NCI-H1417 treated with DMSO at 0.1 percent for 48 hours (cell line): ENCODE results near the gene PCDHGA12.
"Not testable (repeated sequence)": the region's sequence is repeated elsewhere in the genome, so short reads cannot be mapped to it uniquely, and the experiment has no call there.

Source experiments
- DNase-seq: peaks from one replicate; lab custom pipeline; 2025; lab: John Stamatoyannopoulos, UW

PCDHGA12 gene

GRCh38 chr5:141407790-141408505, 22.4 kb upstream of the PCDHGA12 start, which contains the start of gene PCDHGB6:
TSS of gene PCDHGB6 (plus strand) at chr5:141408021. CDS start at chr5:141408203, 182 bp downstream.
- DNase-seq: not testable (repeated sequence)

- no peak for DNase-seq
Measured at GRCh38 chr5:141409598-141410306, 20.6 kb upstream of the PCDHGA12 start.

- no peak for DNase-seq
Measured at GRCh38 chr5:141411575-141411974, 18.7 kb upstream of the PCDHGA12 start.

- DNase-seq: no peak
Measured at GRCh38 chr5:141412854-141413539, 17.3 kb upstream of the PCDHGA12 start, which contains the start of gene PCDHGA10. TSS of gene PCDHGA10 (plus strand) at chr5:141412987. CDS start at chr5:141413176, 189 bp downstream.

GRCh38 chr5:141413540-141414069, 16.7 kb upstream of the PCDHGA12 start:
- DNase-seq: no peak

GRCh38 chr5:141414548-141415274, 15.6 kb upstream of the PCDHGA12 start:
- DNase-seq: not testable (repeated sequence)

- DNase-seq: not testable (repeated sequence)
Measured at GRCh38 chr5:141415275-141415618, 15.1 kb upstream of the PCDHGA12 start.

- DNase-seq: not testable (repeated sequence)
Measured at GRCh38 chr5:141417494-141418172, 12.7 kb upstream of the PCDHGA12 start, which contains the start of gene PCDHGB7. TSS of gene PCDHGB7 (plus strand) at chr5:141417677. CDS start at chr5:141417860, 183 bp downstream.

- DNase-seq: no peak
Measured at GRCh38 chr5:141419074-141419880, 11.0 kb upstream of the PCDHGA12 start.

GRCh38 chr5:141420855-141421488, 9.3 kb upstream of the PCDHGA12 start, which contains the start of gene PCDHGA11:
TSS of gene PCDHGA11 (plus strand) at chr5:141421051. CDS start at chr5:141421228, 177 bp downstream.
- DNase-seq: no peak

- DNase-seq: no peak
Measured at GRCh38 chr5:141421489-141421855, 8.8 kb upstream of the PCDHGA12 start.

- no peak for DNase-seq
Measured at GRCh38 chr5:141422742-141423291, 7.5 kb upstream of the PCDHGA12 start.

GRCh38 chr5:141427783-141428426, 2.4 kb upstream of the PCDHGA12 start:
- no peak for DNase-seq

- DNase-seq: no peak
Measured at GRCh38 chr5:141431286-141431685, 979 bp downstream of the PCDHGA12 start.

- not testable (repeated sequence) for DNase-seq
Measured at GRCh38 chr5:141432308-141432707, 2.0 kb downstream of the PCDHGA12 start.

- not testable (repeated sequence) for DNase-seq
Measured at GRCh38 chr5:141432726-141433125, 2.4 kb downstream of the PCDHGA12 start.

- DNase-seq: no peak
Measured at GRCh38 chr5:141434006-141434405, 3.7 kb downstream of the PCDHGA12 start.

- DNase-seq: no peak
Measured at GRCh38 chr5:141437221-141437620, 6.9 kb downstream of the PCDHGA12 start.
